GM12891 (cell line): ENCODE data around the gene CFAP100.

ENCODE experiments used
- POLR2A ChIP-seq: IDR thresholded peaks from 2 replicates; pipeline ENCODE4 v1.6.1; 2011; ENCODE audit warnings: low read depth, low read length, control low read depth
- POLR2AphosphoS5 ChIP-seq: IDR thresholded peaks from 2 replicates; pipeline ENCODE4 v1.6.1; 2011; ENCODE audit warnings: low read depth, low read length, control low read depth
- POU2F2 ChIP-seq: IDR thresholded peaks from 2 replicates; pipeline ENCODE4 v1.6.1; 2011; ENCODE audit warnings: low read depth, mild to moderate bottlenecking, control low read depth, low read length, moderate library complexity

- no peak for TF ChIP-seq POLR2A
- no peak for TF ChIP-seq POLR2AphosphoS5
- no peak for TF ChIP-seq POU2F2
Measured at GRCh38 chr3:126432361-126433104, 37.8 kb downstream of the CFAP100 start.
